Effector CD8-positive, alpha-beta T cell (primary cell): ENCODE data around the gene RNF182.
"Not testable (repeated sequence)": the region's sequence is repeated elsewhere in the genome, so short reads cannot be mapped to it uniquely, and the experiment has no call there.

Source experiments
- DNase-seq: peaks from one replicate; lab custom pipeline; 2025; lab: John Stamatoyannopoulos, UW

RNF182 gene

GRCh38 chr6:13917141-13917540 lies 7.6 kb upstream of the RNF182 start:
- no peak for DNase-seq

GRCh38 chr6:13918686-13919250 lies 6.0 kb upstream of the RNF182 start:
- DNase-seq: no peak

- DNase-seq: no peak
These were observed 4.9 kb upstream of the RNF182 start for GRCh38 chr6:13919861-13920260.

- no peak for DNase-seq
These were observed 4.2 kb upstream of the RNF182 start for GRCh38 chr6:13920552-13920951.

- no peak for DNase-seq
These were observed 2.0 kb upstream of the RNF182 start for GRCh38 chr6:13922750-13923149.

- DNase-seq: no peak
These were observed 1.1 kb upstream of the RNF182 start for GRCh38 chr6:13923527-13924145.

GRCh38 chr6:13924146-13924948 lies 405 bp upstream of the RNF182 start:
- DNase-seq: no peak

- DNase-seq: no peak
These were observed 1.6 kb downstream of the RNF182 start for GRCh38 chr6:13926378-13926777.

GRCh38 chr6:13927203-13927602 lies 2.5 kb downstream of the RNF182 start:
- no peak for DNase-seq

- no peak for DNase-seq
These were observed 4.4 kb downstream of the RNF182 start for GRCh38 chr6:13929196-13929595.

- DNase-seq: no peak
These were observed 7.1 kb downstream of the RNF182 start for GRCh38 chr6:13931797-13932402.

GRCh38 chr6:13932785-13933184 lies 8.0 kb downstream of the RNF182 start:
- no peak for DNase-seq

- no peak for DNase-seq
These were observed 10.0 kb downstream of the RNF182 start for GRCh38 chr6:13934721-13935120.

- no peak for DNase-seq
These were observed 10.6 kb downstream of the RNF182 start for GRCh38 chr6:13935190-13935880.

GRCh38 chr6:13935881-13936261 lies 11.1 kb downstream of the RNF182 start:
- DNase-seq: not testable (repeated sequence)

- no peak for DNase-seq
These were observed 17.1 kb downstream of the RNF182 start for GRCh38 chr6:13941902-13942301.

- DNase-seq: no peak
These were observed 19.2 kb downstream of the RNF182 start for GRCh38 chr6:13943943-13944342.

GRCh38 chr6:13946506-13946905 lies 21.8 kb downstream of the RNF182 start:
- DNase-seq: no peak

- DNase-seq: no peak
These were observed 22.9 kb downstream of the RNF182 start for GRCh38 chr6:13947611-13948178.

GRCh38 chr6:13952101-13952500 lies 27.3 kb downstream of the RNF182 start:
- DNase-seq: no peak

- DNase-seq: no peak
These were observed 28.4 kb downstream of the RNF182 start for GRCh38 chr6:13953061-13953705.
